GM21423 (cell line): Measurements from ENCODE around the gene RPL39L.
"Not testable (repeated sequence)": the region's sequence is repeated elsewhere in the genome, so short reads cannot be mapped to it uniquely, and the experiment has no call there.

Source experiments
- ATAC-seq: cut with Tn5 transposase; IDR thresholded peaks from one replicate; pipeline ENCODE4 v1.9.1; 2021; ENCODE audit warnings: mild to moderate bottlenecking, moderate library complexity; ENCODE audit not compliant: unreplicated experiment

Gene RPL39L

DNA sequence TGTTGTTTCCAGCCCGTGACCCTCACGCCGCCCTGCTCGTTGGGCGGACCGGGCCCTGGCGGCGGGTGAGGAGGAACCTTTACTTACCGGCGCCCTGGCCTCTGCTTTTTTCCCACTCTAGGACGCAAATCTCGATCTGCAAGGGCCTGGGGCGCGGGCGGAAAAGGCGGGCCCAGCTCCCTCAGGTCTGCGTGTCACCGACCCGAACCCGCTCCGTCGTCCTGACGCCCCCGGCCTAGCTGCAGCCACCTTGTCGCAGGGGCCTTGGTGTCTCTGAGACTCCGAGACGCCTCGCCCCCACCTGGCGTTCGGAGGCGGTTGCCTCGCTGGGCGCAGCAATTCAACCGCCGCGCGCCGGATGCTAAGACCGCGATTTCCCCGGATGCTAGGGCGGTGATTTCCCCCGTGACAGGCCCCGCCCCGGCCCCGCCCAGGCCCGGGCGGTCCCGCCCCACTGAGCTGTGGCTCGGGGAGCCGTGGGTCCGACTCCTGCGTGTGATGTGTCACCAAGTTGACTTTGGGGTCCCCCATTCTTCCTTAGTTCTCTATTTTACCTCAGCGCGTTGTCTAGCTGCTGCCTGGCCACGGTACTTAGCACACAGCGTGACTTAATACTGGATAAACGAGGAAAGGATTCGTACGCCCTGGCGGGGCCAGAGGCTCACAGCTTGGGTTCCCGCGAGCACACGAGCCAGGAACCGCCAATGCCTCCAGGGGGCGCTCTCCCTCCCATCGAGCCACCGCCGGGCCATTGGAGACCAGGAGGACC lies at the start of gene RPL39L:
RPL39L (minus strand) TSS at position 371 of the 769 bp plus-strand sequence. CDS start 18,196 bp downstream, outside the sequence.
- peak; percentile 98 for ATAC-seq

DNA sequence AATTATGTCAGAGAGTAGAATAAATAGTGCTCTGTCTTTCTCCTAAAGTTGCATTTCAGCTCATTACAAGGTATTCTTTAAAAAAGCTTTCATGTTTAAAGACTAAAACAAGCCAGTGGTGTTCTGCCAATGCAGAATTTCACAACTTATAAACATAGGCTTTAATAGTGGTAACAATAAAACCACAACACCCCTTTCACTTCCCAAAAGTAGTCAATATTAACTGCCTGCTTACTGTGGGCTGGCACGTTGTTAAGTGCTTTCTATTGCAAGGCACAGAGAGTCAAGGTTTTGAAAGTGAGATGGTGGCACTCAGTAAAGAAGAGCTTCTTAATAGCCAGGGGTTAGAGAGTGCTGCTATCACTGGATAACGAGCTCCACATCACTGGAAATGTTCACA lies 49.6 kb upstream of the RPL39L start:
- no peak for ATAC-seq

DNA sequence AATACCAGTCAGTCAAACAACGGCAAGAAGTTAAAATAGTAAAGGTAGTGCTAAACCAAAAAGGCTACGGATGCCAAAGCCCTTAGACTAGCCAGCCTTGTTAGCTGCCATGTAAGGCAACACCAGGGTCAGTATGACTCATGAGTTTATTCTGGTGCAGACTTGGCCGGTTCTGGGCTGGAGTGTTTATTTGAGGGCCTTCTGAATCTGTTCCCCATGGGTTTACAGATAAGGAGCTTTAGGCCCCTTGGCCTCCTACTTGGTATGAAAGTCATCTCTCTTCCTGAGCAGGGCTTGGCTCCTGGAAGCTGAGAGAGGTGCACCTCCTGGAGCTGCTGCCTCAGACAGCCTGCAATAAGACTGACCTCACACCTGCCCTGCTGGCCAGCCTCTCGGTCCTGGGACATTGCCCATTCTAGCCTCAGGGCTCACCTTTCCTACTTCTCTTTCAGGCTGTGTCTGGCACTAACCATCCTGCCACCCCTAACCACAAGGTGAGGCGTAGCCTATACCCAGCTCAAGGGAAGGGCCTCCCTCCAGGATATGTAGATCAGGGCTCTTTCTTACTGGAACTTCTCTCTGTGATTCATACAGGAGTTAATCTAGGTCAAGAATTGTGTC lies 47.6 kb upstream of the RPL39L start:
- ATAC-seq = no peak

DNA sequence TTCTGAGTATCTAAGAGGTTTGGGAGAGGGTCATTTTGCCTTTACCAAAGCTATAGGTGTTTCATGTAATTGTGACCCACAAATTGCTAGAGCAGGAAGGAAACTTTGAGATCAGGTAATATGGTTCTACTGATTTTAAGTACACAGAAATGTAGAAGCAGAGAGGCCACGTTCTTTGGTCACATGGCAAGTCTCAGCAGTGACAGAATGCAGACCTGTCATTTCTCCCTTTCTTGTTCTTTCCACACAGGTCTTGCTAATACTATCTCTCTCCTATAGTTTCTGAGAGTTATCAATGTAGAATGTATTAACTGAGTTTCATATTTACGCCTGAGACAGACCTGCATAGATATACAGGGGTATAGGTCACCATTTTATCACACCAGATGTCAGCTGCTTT lies 47.1 kb upstream of the RPL39L start:
- no peak for ATAC-seq

DNA sequence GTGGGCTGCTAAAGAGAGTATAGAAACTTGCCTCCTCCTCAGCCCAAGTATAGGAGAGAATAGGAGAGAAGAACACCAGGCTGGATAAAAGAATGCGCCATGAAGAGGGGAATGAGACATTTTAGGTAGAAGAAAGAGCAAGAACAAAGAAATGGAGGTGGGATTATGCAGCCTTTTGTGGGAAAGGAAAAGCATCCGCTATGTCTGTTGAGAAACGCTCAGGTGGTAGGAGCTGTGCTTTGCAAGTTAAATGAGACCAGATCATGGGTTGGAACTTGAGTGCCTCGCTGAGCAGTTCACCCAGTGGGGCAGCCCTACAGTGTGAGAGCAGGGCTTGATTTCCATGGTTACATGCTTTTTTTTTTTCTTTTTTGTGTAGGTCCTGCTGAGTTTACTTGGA lies 46.5 kb upstream of the RPL39L start:
- no peak for ATAC-seq

DNA sequence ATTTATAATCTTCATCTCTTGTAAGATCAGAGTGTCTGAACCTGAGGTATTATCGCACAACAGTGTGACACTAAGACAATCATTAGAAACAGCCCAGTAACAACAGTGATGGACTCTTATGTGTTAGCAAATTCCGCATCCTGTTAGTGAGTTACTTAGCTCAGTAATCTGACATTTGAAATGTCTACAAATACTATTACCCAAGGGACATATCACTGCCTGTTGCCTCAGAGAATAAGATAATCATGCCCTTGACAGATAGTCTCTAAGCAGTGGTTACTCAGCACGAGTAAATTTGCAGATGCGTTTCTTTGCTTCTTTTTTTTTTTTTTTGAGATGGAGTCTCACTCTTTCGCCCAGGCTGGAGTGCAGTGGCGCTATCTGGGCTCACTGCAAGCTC lies 44.6 kb upstream of the RPL39L start:
- ATAC-seq = no peak

DNA sequence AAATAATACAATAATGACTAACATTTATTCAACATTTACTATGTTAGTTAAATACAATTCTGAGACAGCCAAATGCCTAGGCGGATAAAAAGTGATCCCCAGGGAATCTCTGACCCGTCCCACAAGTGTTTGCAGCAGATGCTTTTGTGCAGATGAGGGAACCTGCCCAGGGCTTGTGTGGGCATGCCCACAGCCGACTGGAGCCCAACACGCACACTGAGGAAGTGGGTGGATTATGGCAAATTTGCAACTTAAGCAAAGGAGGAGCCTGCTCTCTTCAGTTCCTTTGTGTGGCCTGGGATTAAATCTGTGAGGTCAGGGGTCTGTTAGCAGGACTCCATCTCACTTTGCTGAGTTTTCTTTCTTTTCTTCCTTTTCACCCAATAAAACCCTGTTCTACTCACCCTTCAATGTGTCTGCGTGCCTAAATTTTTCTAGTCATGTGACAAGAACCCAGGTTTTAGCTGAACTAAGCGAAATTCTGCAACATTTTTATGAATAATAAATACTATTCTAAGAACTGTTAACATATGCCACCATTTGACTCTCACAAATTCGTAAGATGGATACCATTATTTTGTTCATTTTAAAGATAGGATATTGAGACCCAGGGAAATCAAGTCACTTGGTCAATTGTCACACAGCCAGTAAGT lies 44.0 kb upstream of the RPL39L start:
- no peak for ATAC-seq

DNA sequence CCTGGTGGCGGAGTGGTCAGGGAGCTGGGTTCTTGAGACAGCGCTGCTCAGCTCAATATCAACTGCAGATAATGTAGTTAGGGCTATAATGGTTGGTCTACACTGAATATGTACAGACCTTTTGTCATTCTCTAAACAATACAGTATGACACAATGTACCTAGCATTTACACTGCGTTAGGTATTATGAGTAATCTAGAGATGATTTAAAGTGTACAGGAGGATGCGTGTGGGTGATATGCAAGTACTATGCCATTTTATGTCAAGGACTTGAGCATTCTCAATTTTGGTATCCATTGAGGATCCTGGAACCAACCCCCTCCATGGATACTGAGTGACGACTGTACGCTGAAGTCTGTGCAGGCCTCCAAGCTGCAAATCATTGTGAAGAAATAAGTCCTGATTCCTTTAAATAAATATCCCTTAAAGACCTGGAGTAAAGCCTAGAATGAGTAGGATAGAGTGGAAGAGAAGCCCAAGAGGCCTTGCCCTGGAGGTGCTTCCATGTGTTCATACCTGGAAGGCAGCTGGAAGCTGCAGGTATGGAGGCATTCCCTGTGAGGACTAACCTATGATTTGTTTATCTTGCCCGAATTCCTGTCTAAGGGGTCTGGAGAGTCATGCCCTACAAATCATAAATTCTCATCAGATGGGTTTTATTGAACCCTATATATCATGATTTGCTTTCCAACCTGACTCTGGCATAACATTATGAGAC lies 42.3 kb upstream of the RPL39L start:
- no peak for ATAC-seq

DNA sequence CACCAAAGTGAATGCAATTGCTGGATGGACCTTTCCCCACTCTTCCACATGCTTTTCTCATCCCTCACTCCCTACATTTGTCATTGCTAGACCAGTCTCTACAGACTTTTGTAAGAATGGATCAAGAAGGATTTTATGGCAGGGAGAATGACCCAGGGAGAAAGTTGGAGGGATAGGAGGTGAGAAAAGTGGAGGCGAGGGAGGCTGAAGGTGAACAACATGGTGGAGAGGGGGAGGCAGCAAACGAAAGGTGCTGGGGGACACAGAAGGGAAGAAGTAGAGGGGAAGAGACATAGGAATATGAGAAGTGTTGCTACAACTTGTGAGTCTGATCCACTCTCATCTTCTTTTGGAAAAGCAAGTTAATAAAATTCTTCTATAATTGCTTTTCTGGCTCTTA lies 33.6 kb upstream of the RPL39L start:
- ATAC-seq = no peak

DNA sequence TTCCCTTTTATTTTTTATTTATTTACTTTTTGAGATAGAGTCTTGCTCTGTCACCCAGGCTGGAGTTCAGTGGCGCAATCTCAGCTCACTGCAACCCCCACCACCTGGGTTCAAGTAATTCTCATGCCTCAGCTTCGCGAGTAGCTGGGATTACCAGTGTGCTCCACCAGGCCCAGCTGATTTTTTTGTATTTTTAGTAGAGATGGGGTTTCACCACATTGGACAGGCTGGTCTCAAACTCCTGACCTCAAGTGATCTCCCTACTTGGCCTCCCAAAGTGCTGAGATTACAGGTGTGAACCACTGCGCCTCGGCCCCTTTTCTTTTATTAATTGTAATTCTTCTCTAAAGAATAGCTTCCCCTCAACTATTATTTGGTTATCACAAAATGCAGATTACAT lies 31.6 kb upstream of the RPL39L start:
- ATAC-seq = not testable (repeated sequence)

DNA sequence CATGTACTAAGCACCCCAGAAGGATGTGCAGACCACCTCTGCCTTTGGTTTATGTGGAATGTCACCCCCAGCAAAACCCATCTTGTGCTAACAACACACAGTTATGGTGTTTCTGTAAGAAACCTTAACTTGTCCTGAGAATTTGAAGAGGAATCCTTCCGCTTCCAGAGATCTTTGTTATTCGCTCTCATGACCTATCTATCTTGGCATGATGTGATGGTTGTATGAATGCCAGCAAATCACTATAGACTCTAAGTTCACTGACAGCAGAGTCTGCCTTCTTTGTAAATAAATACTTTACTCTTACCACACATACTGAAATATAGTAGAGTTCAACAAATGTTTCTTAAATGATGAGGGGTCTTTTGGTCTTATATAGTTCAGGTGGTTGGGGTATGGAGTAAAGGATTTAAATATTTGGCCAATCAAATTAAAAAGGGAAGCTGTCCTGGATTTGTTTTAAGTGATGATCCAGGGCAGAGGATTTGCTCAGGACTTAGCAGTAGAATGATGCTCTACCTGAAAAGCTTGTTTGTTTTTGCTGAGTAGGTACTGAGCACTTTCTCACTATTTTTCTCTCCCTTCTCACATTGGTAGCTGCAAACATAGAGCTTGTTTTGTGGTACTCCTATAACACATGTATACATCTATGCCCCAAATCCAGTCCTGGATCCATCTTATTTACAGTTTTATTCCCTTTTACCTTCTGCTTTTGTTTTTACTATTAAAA lies 30.1 kb upstream of the RPL39L start:
- ATAC-seq = no peak

DNA sequence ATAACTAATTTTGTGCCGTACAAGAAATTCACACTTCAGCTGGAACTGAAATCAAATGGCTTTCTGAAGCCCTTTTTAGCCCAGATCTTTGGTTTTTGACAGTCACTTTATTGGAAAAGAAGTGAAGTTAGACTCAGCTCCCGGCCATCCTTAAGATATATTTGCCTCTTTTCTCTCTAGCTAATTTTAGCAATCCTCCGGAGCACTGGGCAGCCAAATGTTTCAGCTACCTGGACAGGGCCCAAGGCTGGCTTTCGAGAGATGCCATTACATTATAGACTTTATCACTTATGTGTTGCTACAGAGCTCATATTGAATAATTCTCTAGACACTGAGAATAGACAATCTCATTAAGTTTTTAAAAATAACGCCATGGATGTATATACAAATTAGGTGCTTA lies 28.5 kb upstream of the RPL39L start:
- no peak for ATAC-seq

DNA sequence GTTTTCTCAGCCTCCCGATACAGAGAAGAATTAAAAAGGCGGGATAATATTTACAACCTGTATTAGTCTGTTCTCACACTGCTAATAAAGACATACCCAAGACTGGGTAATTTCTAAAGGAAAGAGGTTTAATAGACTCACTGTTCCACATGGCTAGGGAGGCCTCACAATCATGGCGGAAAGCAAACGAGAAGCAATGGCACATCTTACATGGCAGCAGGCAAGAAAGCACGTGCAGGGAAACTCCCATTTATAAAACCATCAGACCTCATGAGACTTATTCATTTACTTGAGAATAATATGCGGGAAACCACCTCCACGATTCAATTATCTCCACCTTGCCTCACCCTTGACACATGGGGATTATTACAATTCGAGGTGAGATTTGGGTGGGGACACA lies 27.5 kb upstream of the RPL39L start:
- ATAC-seq = no peak

DNA sequence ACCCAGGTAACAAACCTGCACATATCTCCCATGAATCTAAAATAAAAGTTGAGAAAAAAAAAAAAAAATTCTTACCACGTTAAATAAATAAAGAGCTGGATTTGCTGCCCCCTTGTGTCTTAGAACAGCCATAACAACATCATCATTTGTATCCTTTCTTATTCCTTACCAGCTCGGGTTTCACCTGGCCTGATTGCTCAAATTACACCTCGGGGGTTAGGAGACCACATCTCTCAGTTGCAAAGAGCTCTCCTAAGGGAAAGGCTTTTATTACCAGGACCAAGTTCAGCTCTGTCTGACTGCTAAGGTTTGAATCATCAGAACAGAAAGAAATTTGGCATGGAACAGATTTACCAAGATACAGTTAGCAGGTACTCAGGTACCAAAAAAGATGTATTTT lies 25.8 kb upstream of the RPL39L start:
- no peak for ATAC-seq

DNA sequence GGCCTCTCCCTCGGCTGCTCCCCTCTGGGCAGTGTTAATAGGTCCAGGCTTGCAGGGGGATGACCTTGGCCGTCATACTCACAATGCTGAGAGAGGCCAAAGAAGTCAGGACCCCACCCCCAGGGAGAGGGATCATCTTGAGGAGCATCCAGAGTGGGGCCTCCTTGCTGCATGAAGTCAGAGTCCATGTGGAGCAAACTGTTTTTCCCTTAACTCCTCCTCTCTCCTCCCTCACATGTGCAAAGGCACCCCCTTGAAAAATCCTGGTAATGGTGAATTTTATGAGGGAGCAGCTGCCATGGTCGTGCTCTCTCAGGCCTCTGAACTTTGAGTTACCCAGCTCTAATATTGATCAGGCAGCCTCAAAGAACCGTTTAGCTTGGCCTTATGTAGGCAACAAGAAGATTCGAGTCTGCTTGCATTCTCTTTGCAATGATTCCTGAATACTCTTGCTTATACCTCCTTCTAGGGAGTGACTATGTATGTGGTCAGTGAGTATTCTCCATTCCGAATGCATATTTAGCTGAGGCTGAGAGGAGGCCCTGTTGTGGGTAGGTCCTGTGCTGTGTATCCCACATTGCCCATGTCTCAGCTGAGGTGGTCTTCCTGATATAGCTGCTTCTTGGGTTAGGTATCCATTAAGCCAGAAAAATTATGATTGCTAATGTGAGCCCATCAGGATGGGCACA lies 23.1 kb upstream of the RPL39L start:
- ATAC-seq = no peak

DNA sequence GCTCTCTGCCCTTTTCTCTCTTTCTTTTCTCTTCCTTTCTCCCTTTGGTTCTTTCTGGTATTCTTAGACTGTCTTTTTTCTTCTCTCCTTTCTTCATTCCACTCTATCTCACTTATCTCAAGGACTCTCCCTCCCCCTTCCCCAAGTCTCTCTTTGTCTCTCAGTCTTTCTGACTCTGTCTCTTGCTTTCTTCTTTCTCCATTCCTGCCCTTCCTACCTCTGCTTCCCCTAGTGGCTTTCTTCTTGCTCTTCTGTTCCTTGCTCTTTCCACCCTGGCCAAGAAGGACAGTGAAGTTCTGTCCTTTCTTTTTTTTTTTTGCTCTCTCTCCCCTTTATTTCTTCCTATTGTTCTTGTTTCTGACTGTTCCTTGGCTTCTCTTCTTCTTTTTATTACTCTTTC lies 22.3 kb upstream of the RPL39L start:
- ATAC-seq = no peak

DNA sequence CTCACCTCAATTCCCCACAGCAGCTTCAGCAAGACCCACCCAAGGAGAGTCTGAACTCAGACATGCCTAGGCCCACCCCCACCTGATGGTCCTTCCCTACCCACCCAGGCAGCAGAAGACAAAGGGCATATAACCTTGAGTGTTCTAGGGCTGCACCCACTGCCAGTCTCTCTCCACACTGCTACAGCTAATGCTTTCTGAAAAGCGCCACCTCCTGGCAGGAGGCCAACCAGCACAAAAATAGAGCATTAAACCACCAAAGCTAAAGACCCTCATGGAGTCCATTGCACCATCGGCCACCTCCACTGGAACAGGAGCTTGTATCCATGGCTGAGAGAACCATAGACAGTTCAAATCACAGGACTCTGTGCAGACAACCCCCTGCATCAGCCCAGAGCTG lies 11.3 kb upstream of the RPL39L start:
- ATAC-seq = no peak

DNA sequence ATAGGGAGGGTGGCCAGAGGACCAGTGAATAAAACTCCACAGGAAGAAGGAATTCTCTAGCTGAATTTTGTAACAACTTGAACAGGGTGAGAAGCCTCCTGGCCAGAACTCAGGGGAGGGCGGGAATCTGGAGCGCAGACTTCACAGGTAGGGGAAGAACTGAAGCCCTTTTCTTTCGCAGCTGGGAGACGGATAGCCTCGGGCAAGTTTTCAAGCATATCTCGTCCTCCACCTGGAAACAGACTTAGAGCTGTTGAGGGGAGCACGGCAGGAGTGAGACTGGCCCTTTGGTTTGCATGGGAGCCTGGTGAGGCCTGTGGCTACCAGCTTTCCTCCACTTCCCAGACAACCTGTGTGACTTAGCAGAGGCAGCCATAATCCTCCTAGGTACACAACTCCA lies 10.9 kb upstream of the RPL39L start:
- ATAC-seq = no peak

DNA sequence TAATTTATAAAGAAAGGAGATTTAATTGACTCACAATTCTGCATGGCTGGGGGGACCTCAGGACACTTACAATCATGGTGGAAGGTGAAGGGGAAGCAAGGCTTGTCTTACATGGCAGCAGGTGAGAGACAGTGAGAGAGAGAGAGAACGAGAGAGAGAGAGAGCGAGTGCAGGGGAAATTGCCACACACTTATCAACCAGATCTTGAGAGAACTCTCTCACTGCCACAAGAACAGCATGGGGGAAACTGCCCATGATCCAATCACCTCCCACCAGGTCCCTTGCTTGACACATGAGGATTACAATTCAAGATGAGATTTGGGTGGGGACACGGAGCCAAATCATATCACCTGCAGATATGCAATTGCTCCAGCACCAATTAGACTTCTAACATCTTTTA lies 7.1 kb upstream of the RPL39L start:
- no peak for ATAC-seq

DNA sequence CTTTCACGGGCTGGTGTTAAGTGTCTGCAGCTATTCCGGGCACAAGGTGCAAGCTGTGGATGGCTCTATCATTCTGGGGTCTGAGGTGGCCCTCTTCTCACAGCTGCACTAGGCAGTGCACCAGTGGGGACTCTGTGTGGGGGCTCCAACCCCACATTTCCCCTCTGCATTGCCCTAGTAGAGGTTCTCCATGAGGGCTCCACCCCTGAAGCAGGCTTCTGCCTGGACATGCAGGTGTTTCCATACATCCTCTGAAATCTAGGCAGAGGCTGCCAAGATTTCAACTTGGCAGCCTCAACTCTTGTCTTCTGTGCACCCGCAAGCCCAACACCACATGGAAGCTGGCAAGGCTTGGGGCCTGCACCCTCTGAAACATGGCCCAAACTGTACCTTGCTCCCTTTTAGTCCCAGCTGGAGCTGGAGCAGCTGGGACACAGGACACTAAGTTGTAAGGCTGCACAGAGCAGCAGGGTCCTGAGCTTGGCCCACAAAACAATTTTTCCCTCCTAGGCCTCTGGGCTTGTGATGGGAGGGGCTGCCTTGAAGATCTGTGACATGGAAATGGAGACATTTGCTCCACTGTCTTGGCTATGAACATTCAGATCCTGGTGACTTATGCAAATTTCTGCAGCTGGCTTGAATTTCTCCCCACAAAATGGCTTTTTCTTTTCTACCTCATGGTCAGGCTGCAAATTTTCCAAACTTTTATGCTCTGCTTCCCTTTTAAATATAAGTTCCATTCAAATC lies 6.0 kb upstream of the RPL39L start:
- no peak for ATAC-seq
